Measurements from ENCODE around the gene SPTSSA.
A peak's percentile ranks its signal among the peaks of the same experiment; 100 is the strongest.
"Not testable (repeated sequence)": the region's sequence is repeated elsewhere in the genome, so short reads cannot be mapped to it uniquely, and the experiment has no call there.

Gene SPTSSA

GRCh38 chr14:34425095-34425851, 36.8 kb downstream of the SPTSSA start:
- DNase-seq = no peak

GRCh38 chr14:34424488-34424887, 37.6 kb downstream of the SPTSSA start:
- DNase-seq = no peak

- peak; percentile 24 for DNase-seq
Measured at GRCh38 chr14:34423445-34423844, 38.6 kb downstream of the SPTSSA start.

- DNase-seq = no peak
Measured at GRCh38 chr14:34420547-34421150, 41.4 kb downstream of the SPTSSA start.

- DNase-seq = no peak
Measured at GRCh38 chr14:34409721-34410120, 52.3 kb downstream of the SPTSSA start.

GRCh38 chr14:34407951-34408350, 54.1 kb downstream of the SPTSSA start:
- no peak for DNase-seq

GRCh38 chr14:34404416-34404815, 57.6 kb downstream of the SPTSSA start:
- no peak for DNase-seq

- no peak for DNase-seq
Measured at GRCh38 chr14:34403646-34404045, 58.4 kb downstream of the SPTSSA start.

GRCh38 chr14:34398024-34398423, 64.0 kb downstream of the SPTSSA start:
- DNase-seq = no peak

- DNase-seq = no peak
Measured at GRCh38 chr14:34387974-34388516, 74.0 kb downstream of the SPTSSA start.

GRCh38 chr14:34386865-34387485, 75.1 kb downstream of the SPTSSA start:
- DNase-seq = no peak

- not testable (repeated sequence) for DNase-seq
Measured at GRCh38 chr14:34385881-34386280, 76.2 kb downstream of the SPTSSA start.

GRCh38 chr14:34383839-34384238, 78.2 kb downstream of the SPTSSA start:
- DNase-seq = no peak
